DMS153 treated with DMSO at 0.1 percent for 48 hours (cell line): Measurements from ENCODE around the gene LMBRD2.
"Not testable (repeated sequence)": the region's sequence is repeated elsewhere in the genome, so short reads cannot be mapped to it uniquely, and the experiment has no call there.

Experiments
- DNase-seq: peaks from one replicate; lab custom pipeline; 2025; ENCODE audit not compliant: unreplicated experiment; lab: John Stamatoyannopoulos, UW

LMBRD2 gene

GRCh38 chr5:36162810-36163486 is 11.3 kb upstream of the LMBRD2 start:
- DNase-seq, result no peak

- DNase-seq, result no peak
These were observed 9.7 kb upstream of the LMBRD2 start for GRCh38 chr5:36161361-36161760.

DNA sequence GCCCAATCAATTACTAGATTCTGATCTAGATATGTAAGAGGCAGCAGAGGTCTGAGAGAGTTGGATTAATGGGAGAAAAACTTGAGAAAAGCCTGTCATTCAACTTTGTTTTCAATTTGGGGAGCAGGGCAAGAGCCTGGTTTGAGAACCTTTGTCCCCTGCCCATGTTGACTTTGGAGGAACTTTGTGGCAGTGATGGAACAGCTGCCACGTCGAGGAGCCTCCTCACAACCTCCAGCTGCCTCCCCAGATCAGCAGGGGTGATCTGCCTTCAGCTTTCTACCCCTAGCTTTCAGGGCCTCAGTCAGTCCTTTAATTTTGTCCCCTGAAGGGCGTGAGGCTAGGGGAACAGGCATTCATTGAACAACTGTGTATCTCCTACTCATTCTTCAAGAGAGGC is 8.9 kb upstream of the LMBRD2 start:
- DNase-seq, result no peak

- DNase-seq, result no peak
These were observed 6.5 kb upstream of the LMBRD2 start for GRCh38 chr5:36158144-36158543.

DNA sequence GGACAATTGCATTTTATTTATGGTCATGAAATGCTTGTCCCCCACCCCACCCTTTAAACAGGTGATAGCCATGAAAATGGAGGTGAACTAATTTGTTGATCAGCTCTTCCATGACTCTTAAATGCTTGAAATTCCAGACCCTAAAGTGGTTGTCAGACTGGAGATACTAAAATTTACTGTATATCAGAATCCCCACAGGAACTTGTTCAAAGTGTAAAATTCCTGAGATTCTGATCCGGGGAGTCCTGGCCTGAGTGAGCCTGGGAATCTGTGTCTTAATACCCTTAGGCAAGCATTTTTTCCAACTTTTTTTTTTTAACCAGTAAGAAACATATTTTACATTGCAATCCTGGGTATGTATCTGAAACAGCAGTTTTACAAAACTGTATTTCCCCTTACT is 4.9 kb upstream of the LMBRD2 start:
- DNase-seq, result no peak

- no peak for DNase-seq
These were observed 4.5 kb upstream of the LMBRD2 start for GRCh38 chr5:36156121-36156601.

- DNase-seq, result no peak
These were observed 3.6 kb upstream of the LMBRD2 start for GRCh38 chr5:36155291-36155690.

DNA sequence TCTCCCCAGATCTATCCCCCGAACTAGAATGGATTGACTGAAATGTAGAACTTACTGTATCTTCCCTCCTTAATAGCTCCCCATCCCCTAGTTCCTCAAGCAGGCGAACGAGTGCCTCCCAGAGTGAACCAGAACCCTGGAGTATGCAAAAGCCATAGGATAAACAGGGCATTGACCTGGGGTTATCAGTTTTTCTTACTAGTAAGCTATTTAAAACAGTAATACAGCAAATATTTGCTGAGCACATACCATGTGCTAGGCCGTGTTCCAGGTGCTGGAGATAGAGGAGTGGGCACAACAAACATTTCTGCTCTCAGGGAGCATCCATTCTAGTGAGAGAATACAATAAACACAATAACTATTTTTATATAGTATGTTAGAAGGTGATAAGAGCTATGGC is 2.0 kb upstream of the LMBRD2 start:
- no peak for DNase-seq

GRCh38 chr5:36153298-36153677 is 1.6 kb upstream of the LMBRD2 start:
- no peak for DNase-seq

- DNase-seq, result peak; percentile 17
These were observed 924 bp upstream of the LMBRD2 start for GRCh38 chr5:36152324-36153297.

- peak; percentile 41 for DNase-seq
These were observed 832 bp downstream of the LMBRD2 start for GRCh38 chr5:36150676-36151433.

GRCh38 chr5:36147681-36148080 is 4.0 kb downstream of the LMBRD2 start:
- DNase-seq, result no peak

- DNase-seq, result no peak
These were observed 5.3 kb downstream of the LMBRD2 start for GRCh38 chr5:36146390-36146789.

DNA sequence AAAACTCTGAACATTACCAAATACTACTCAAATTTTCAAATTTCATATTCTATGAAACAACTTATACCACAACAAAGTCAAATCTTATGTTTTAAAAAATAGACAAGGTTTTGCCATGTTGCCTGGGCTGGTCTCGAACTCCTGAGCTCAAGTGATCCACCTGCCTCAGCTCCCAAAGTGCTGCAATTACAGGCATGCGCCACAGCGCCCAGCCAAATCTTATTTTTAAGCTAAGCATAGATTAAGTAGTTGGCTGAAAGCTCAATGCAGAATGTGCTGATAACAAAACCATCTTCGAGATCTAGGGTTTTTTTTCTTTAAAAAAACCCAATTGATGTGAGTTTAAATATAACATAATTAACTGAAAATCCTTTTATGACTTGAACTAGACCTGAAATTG is 6.4 kb downstream of the LMBRD2 start:
- no peak for DNase-seq

DNA sequence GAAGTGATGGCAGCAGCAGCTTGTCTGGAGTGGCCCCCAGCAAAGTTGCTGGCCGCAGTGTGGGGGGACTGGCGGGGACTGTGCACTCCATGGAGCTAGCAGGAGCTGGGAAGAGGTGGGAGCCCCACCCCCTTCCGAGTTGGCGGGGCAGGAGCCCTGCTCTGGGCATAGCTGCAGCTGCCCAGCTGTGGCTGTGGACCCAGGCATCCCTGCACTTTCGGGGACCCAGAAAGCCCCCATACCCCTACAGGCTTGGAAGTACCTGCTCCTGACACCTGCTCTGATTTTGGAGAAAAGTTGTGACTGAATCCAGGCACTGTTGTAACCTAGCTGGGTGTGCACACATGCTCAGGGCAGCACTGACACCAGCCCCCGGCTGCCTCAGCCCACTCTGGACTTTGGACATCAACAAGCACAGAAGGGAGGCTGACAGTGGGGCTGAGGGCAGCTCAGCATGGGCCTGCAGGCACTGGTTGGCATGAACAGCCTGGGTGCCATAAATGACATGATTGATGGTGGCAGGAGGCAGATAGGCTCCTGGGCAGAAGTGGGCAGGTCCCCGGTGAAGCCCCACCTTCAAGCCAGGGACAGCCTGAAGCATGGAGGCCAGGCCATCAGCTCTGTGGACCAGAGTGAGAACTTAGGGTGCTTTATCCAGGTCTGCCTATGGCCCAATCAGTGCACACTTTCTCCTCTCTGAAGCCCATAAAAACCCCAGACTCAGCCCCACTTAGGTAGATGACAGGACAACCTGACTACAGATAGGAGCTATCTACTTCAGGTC is 12.6 kb downstream of the LMBRD2 start:
- no peak for DNase-seq

GRCh38 chr5:36136581-36136980 is 15.1 kb downstream of the LMBRD2 start:
- DNase-seq, result no peak

- no peak for DNase-seq
These were observed 15.7 kb downstream of the LMBRD2 start for GRCh38 chr5:36135988-36136387.

GRCh38 chr5:36133009-36133408 is 18.7 kb downstream of the LMBRD2 start:
- DNase-seq, result not testable (repeated sequence)

DNA sequence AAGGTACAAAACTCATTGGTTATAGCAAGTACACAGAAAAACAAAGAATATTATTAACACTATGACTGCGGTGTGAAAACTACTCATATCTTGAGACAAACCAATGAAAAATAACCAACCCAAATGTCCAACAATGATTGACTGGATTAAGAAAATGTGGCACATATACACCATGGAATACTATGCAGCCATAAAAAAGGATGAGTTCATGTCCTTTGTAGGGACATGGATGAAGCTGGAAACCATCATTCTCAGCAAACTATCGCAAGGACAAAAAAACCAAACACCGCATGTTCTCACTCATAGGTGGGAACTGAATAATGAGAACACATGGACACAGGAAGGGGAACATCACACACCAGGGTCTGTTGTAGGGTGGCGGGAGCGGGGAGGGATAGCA is 22.0 kb downstream of the LMBRD2 start:
- not testable (repeated sequence) for DNase-seq

GRCh38 chr5:36128795-36129194 is 22.9 kb downstream of the LMBRD2 start:
- no peak for DNase-seq

- DNase-seq, result no peak
These were observed 25.8 kb downstream of the LMBRD2 start for GRCh38 chr5:36125868-36126267.
